Stimulated activated CD4-positive, alpha-beta T cell treated with anti-CD3 and anti-CD28 coated beads, Interleukin-1b, Interleukin-23, amount 100 ng/mL, for 4 hours (primary cell): ENCODE results near the gene MCC.

ENCODE experiments used
- DNase-seq, 2 donors: peaks; one replicate each; pipeline ENCODE4 v3.0.0-alpha.2; 2020; ENCODE audit warnings: low read depth in 2 of 2

MCC gene

DNA sequence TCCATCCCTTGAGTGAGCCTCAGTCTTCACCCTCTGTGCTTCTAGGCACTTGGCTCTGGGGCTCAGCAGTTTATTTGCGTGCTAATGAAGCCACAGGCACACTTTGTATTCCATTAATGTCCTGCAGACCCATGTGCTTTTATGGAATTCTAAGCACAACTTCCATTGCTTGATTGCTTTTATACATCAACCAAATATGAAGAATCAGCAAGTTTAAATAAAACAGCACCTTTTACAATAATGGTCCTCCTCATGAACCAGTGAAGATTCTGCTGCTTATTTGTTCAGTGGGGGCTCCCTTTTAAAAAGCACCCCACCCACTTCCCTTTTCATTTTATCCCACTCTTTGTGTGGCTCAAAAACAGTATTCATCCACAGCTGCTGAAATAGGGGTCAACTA, 451.4 kb downstream of the MCC start:
- no peak for DNase-seq

DNA sequence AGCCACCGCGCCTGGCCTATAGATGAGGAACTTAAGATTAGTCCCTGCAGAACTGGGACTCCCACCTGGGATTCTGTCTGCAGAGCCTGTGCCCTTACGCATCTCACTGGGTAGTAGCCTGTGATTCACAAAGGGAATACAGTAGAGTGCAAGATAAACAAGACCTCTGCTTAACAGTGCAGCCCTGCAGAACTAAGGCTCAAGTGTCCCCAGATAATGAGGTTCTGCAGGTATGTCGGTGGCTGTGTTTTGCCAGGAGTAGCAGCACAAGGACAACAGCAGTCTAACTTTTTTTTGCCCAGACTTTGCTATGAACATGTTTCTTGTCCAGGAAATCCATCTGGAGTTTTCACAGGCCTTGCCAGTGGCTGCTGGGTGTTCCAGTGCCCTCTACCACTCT, 451.9 kb downstream of the MCC start:
- no peak for DNase-seq

DNA sequence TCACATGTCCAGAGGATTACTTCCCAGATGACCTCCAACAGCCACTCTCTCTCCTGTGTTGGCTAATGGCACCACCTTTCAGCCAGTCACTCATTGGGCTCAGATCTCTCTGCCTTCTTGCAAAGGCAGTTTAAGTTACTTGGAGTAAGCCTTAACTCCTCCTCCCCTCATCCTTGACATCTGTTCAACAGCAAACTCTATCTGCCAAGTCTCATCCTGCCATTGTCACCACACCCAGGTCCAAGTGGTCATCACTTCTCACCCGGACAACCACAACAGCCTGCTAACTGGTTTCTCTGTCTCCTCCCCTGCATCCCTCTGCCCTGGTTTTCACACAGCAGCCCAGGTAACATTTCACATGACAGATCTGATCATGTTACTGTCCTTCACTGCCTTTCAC, 453.2 kb downstream of the MCC start:
- no peak for DNase-seq

DNA sequence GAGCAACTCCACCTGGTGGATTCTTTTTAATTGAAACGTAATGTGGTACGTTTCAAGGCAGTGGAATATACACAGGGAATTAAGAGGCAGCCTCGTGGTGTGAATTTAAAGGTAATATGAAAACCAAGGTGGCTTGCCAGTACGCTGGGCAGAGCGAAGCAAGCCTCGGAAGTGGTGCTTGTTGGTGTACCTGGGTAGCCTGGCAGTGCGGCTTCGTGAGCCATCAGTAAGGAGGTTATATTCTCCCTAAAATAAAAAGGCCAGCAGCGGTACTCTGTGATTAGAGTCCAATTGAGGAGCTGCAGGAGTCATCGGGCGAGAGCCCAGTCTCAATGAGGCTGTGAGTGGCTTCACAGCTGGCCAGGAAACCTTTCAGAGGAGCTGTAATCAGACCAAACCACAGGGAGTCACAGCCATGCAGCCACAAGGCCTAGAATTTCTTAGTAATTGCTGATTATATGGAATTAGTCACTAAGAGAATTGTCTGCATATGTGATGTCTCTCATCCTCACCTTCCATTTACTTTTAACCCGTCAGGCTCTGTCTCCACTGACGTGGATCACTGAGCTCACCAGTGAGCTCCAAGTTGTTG, 454.0 kb downstream of the MCC start:
- DNase-seq, result no peak

DNA sequence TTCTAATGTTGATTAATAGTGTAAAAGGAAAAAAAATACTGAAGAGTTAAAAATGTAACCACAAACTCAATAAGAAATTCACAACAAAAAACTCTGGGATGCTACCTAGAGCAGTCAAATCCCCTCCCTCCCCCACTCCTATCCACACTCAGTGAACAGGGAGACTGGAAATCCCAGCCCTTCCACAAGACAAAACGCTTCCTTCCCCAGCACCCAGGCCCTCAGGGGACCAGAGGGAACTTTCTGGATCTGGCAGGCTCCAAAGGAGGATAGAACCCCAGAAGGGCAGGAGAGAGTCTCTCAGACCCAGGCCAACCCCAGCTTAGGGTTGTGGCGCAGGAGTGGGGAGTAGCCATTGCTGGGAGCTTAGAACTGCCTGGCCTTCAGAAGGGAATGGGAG, 456.7 kb downstream of the MCC start:
- no peak for DNase-seq

DNA sequence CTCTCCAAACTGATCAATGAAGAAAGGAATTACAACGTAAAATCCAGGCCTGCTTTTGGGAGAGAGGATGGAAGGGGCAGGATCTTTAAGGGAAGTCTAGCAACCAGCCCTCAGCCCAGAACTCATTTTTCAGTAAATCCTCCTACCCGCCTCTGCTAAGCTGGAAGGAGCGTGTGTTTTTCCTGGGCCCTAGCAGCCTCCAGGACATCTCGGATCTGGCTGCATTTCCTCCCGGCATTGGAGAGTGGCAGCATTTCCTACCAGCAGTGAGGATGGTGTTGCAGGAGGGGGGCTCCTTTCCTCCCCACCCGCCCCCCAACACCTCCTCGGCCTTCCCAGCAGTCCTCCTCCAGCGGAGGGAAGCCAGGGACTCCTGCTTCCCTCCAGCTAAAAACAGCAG, 457.1 kb downstream of the MCC start:
- no peak for DNase-seq

DNA sequence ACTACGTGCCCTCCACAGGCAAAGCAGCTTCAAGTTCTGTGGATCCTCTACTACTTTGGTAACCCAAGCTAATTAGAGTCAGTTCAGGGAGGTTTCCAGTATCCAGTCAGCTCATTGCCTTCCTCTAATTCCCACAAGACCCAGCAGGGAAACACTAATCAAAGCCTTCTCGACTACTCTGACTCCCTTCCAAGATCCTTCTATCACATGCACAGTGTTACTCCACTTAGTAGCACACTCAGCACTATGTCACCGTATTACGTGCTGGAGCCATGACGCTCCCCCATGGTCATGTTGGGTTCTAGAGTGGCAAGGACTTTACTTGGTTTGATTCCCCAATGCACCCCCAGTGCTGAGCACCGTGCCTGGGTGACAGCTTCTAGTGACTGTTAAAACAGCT, 458.6 kb downstream of the MCC start:
- no peak for DNase-seq

DNA sequence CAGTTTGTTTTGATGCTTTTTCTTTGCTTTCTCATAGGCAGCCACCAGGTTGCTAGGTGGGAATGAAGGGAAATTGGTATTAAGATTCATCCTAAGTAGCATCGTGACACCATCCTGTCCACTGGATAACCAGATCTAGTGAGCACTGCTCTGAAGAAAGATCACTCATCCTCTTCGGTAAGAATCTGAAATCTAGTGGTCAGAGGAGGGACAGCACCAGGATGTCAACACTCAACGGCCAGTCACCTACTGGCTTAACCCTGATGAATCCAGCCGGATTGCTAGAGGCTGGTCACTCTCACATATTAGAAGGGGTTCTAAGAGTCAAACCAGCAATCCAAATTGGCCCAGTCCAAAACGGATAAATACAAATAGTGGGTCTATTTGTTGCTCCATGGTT, 460.8 kb downstream of the MCC start:
- DNase-seq, result no peak

DNA sequence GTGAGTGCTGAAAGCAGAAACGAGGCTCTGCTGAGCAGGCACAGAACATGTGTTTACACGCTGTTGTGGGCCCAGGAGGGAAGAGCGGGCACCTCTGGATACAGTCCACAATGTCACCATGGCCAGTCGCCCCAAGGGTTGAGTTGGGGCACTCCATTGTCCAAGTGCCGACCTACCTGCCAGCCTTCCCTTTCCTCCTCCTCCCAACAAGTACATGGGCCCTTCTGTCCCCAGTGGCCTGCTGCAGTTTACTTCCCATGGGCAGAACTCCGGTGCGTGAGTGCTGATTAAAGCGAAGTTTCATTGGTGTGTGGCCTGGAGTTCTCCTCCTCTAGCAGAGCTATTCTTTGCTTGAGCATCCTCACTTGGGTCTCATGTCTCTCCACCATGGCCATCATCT, 461.2 kb downstream of the MCC start:
- no peak for DNase-seq

DNA sequence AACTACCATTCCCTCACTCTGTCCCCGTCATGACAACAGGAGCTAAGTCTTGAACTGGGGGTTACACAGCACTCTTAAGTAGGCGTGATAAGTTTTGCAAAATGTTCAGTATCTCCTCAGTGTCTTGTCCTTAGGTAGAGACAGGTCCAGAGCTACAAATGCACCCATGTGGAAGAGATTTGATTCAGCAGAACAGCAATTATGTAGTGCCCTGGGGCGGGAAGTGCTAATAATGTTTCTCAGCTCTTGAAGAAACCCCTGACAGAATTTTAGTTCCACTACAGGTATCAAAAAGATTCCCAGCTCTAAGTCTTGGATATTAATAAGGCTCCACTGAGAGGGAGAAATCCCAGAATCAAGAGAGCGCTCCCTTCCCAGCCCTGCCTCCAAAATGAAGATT, 462.0 kb downstream of the MCC start:
- no peak for DNase-seq

DNA sequence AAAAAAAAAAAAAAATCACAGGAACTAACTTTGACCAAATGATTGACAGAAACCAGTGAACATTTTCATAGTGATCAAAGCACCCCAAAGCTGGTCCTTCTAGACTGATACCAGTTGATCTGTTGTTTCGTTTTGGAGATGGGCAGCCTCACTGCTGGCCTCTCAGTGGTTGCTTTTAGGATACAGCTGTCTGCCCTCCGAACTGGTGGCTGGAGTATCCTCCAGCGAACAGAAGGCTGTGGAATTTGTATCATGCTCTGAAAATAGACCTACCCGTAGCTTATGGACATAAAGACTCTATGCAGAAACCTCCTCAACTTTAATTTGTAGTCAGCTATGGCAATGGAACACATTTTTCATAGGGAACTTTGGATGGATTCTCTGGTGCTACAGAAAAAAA, 462.7 kb downstream of the MCC start:
- no peak for DNase-seq

DNA sequence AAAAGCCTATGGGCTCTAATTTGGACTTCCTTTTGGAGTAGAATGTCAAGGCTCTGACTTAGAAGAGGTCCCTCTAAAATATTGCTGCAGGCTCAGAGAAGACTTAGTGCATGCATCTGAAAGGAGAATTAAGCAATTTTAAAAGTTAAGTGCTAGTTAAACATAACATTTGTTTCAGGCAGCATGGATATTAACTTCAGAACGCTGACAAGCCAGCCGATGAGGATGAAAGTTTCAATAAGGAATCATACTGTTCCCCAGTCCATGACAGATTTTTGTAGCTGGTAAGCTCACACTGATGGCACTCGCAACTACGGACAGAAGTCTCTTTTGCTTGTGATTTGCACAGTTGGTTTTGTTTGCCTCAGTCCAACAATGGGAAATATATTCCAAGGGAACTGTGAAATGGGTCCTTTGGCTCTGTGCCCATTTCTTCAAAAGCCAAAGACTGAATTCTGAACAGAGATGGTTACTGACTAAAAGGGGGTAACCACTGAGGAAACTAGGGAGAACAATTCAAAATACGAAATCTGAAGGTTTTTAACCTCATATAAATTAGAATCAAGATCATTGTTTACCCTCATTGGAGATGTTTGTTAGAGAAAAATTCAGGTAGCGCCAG, 464.1 kb downstream of the MCC start:
- no peak for DNase-seq

DNA sequence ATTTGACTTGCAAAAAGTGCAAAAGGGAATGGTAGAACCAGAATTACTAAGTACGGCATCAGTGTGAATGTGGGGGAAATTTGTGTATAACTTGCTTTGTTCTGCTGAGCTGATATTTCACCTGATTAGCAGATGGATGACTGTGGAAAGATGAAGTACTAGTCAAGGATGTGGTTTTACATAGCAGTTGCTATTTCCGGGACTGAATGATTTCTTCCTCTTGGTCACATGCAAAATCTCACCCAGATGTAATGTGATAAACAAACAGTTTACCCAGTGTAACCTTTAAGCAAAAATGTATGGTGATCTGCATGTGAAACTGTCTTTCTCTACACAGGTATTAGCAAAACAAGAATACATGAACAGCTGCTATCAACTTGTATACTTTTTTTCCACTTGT, 465.6 kb downstream of the MCC start:
- DNase-seq, result no peak

DNA sequence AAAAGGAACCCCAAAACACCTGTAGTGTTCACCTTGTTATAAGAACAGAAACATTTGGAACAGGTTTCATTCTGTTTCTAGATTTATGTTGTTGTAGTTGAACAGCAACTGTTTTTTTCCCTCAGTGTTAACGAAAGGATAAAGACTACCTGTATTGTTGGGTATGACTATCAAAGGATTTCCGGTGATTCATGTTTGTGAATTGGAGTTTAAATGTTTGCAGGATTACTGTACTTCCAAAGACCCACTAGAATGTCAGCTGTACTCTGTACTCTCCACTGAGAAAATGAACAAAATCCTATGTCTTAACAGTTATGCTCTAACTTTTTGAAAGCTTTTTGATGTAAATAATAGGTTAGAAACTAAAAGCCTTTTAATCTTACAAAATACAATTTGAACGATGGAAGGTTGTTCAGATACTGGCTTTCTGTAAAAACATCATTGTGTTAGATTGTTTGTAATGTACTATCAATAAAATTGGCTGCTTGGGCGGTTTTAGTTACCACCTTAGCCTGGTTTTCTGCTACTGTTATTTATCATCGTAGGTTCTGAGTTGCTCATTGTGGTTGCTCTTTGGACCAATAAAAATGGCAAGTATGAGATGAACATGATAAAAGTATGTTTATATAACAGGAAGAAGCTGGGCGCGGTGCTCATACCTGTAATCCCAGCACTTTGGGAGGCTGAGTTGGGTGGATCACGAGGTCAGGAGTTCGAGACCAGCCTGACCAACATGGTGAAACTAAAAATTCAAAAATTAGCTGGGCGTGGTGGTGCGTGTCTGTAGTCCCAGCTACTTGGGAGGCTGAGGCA, 467.6 kb downstream of the MCC start:
- no peak for DNase-seq

DNA sequence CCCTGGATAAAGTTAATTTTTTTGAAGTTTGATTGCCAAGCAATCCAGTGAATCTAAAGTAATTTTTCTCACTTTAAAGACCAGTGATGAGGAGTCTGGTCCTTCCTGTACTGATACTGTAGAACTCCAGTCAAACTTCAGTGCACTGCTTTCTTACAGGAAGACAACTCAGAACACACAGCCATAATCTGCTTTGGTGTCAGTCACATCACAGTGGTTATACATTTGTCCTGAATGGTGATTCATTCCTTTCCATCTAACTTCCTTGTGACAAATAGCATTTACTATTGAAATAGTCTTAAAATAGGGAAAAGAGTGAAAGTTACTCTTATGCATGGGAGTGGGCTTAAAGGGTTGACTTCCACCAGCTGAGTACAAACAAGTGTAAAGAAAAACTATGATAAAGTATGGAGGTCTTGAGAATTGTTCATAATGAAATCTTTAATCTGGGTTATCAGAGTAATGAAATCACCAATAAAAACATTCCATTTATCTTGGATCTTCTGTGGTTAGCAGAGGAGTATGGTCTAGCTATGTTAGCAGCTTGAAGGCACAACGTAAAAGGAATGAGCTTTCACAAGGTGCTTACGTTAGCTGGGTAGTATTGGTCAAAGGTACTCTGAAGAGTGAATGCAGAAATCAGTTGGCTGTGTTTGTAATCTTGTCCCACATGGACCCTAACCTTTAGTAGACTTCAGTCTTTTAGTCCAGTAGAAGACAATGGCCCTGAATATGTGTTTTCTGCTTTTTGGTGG, 470.2 kb downstream of the MCC start:
- DNase-seq, result no peak

DNA sequence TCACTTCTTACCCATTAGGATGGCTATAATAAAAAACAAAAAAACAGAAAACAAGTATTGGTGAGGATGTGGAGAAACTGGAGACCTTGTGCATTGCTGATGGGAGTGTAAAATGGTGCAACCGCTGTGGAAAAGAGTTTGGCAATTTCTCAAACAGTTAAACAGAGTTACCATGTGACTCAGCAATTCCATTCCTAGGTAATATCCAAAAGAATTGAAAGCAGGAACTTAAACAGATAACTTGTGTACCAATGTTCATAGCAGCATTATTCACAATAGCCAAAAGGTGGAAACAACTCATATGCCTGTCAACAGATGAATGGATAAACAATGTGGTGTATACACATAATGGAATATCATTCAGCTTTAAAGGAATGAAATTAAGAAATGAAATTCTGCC, 482.8 kb downstream of the MCC start:
- no peak for DNase-seq

DNA sequence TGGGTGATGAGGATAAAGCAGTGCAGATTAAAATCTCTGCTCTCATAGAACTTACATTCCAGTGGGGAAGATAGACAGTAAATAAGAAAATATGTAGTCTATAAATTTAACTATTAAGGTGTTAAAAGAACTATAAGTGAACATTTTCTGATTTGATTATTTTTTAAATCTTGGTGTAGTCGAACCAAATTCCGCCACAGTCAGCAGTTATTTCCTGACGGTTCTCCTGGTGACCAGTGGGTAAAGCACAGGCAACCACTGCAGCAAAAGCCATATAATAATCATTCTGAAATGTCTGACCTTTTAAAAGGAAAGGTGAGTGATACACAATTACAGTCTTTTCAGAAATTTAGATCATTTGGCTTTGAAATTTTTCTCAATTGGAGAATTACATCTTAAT, 484.5 kb downstream of the MCC start:
- no peak for DNase-seq

DNA sequence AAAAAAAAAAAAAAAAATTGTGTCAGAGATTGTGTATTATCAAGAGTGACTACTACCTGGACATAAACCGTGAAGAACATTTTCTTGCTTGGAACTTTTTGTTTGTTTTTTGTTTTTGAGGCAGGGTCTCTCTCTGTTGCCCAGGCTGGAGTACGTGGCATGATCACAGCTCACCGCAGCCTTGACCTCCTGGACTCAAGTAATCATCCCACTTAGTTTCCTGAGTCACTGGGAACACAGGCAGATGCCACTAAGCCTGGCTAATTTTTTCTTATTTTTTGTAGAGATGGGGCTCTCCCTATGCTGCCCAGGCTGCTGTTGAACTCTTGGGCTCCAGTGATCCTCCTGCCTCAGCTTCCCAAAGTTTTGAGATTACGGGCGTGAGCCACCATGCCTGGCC, 485.8 kb downstream of the MCC start:
- no peak for DNase-seq

DNA sequence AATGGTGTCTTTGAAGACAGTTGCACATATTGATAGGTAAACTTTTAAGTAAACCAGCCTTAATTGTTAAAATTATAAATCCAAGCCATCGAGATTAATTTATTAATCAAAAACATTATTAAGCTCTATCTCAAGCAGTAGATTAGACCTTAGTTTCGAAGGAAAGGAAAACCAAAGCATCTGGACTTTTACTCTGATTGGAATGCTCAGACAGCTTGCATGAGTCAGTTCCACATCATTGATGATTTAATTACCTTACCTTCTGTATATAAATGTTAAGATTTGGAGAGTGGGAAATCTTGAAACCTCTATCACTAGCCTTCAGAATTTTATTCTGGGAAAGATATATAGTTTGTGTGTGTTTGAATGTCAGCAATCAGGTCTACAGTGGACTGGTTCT, 487.8 kb downstream of the MCC start:
- DNase-seq, result no peak

DNA sequence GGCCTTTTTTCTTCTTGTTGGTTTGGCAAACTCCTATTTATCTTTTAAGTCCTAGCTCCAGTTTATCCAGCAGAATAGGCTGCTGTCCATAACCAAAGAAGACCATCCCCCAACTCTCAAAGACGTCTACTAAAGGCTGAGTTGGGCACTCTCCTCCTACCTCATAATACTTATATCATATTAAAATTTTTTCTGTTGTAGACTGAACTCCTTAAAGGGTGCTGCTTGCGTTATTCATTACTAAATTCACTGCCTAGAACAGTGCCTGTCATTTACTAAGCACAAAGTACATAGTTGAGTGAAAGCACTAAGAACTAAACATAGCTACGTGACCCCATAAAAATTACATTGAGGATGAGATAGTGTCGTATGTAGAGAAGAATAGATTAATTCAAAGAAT, 490.0 kb downstream of the MCC start:
- no peak for DNase-seq

DNA sequence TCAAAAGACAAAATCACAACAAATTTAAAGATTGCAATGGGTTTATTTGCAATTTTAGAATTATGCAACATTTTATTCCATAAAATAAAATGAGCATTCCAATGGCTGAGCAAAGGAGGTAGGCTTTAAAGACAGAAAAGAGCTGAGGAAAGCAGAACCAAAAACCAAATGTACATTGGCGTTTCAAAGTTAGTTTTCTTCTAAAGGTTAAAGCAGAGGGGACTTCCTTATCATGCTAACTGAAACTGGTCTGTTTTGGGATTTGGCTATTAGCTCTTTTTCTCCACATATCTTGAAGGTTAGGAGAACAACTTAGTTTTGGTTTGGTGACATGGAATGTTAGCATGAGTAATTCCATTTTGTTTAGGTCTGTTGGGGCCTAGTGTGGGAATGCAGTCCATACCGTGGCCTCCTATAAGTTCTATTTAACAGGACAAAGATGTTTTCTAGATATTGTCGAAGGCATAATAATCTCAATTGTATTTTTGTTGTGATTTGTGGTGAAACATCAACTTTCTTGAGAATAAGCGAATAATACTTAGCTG, 491.4 kb downstream of the MCC start:
- no peak for DNase-seq
